ENCODE results near the gene RPL36. TPM values are rescaled to one million over a fixed set of nuclear protein-coding genes. Genes with fewer than 3 reads are reported as not detected.

Gene RPL36
- total RNA-seq, 1 donor from 2014 or later, result 846 TPM

Other genes with a start within 250 kb of the RPL36 start
- gene ZNRF4, start 234.9 kb upstream of the RPL36 start, total RNA-seq, result not detected in 2 replicates
- gene TINCR, start 122.3 kb upstream of the RPL36 start, total RNA-seq, result 0.23 and 0.39 TPM in 2 replicates
- gene SAFB2, start 67.5 kb upstream of the RPL36 start, total RNA-seq, result 105 and 108 TPM in 2 replicates
- gene SAFB, start 67.2 kb upstream of the RPL36 start, total RNA-seq, result 128 TPM in 2 replicates
- gene MICOS13, start 9.8 kb upstream of the RPL36 start, total RNA-seq, result 42.5 and 45.4 TPM in 2 replicates
- gene HSD11B1L, start 9.3 kb upstream of the RPL36 start, total RNA-seq, result 1.1 and 1.5 TPM in 2 replicates
- gene LONP1, start 29.9 kb downstream of the RPL36 start, total RNA-seq, result 80.4 and 82.7 TPM in 2 replicates
- not detected in 2 replicates for gene CATSPERD, start 30.3 kb downstream of the RPL36 start, total RNA-seq
- 4.5 TPM in 2 replicates for gene PRR22, start 94.5 kb downstream of the RPL36 start, total RNA-seq
- gene DUS3L, start 100.9 kb downstream of the RPL36 start, total RNA-seq, result 54.6 and 56.1 TPM in 2 replicates
- gene NRTN, start 114.8 kb downstream of the RPL36 start, total RNA-seq, result 0.25 and 0.50 TPM in 2 replicates
- gene FUT6, start 149.4 kb downstream of the RPL36 start, total RNA-seq, result not detected in 2 replicates
- not detected in 2 replicates for gene FUT3, start 161.2 kb downstream of the RPL36 start, total RNA-seq
- gene FUT5, start 180.2 kb downstream of the RPL36 start, total RNA-seq, result not detected in 2 replicates
- 237 and 250 TPM in 2 replicates for gene NDUFA11, start 213.5 kb downstream of the RPL36 start, total RNA-seq
- 7.7 and 8.0 TPM in 2 replicates for gene VMAC, start 214.6 kb downstream of the RPL36 start, total RNA-seq
- 10.6 and 12.9 TPM in 2 replicates for gene CAPS, start 224.0 kb downstream of the RPL36 start, total RNA-seq